ENCODE data around the gene HLA-DMA.

Gene HLA-DMA

GRCh38 chr6:32922083-32922482, 30.8 kb downstream of the HLA-DMA start:
- DNase-seq: no peak

- DNase-seq: no peak
Observed at GRCh38 chr6:32920715-32921114, 32.2 kb downstream of the HLA-DMA start.

- no peak for DNase-seq
Observed at GRCh38 chr6:32912951-32913350, 39.9 kb downstream of the HLA-DMA start.

GRCh38 chr6:32908897-32909296, 44.0 kb downstream of the HLA-DMA start:
- DNase-seq: no peak

GRCh38 chr6:32906539-32906938, 46.4 kb downstream of the HLA-DMA start:
- DNase-seq: no peak

GRCh38 chr6:32905078-32905477, 47.8 kb downstream of the HLA-DMA start:
- no peak for DNase-seq

- no peak for DNase-seq
Observed at GRCh38 chr6:32903952-32904351, 48.9 kb downstream of the HLA-DMA start.

Data from activated effector memory CD4-positive, alpha-beta T cell treated with Interleukin-2 at 50 U/mL for 16 hours (primary cell).